NOMO-1 treated with DMSO at 0.1 percent for 48 hours (cell line): Measurements from ENCODE around the gene PRKAG2.

ENCODE experiments used
- DNase-seq: peaks from one replicate; lab custom pipeline; 2025; ENCODE audit not compliant: unreplicated experiment; lab: John Stamatoyannopoulos, UW

The PRKAG2 gene

GRCh38 chr7:151572136-151572535, 304.8 kb downstream of the PRKAG2 start:
- no peak for DNase-seq

- DNase-seq = no peak
Measured at GRCh38 chr7:151571471-151571870, 305.4 kb downstream of the PRKAG2 start.

DNA sequence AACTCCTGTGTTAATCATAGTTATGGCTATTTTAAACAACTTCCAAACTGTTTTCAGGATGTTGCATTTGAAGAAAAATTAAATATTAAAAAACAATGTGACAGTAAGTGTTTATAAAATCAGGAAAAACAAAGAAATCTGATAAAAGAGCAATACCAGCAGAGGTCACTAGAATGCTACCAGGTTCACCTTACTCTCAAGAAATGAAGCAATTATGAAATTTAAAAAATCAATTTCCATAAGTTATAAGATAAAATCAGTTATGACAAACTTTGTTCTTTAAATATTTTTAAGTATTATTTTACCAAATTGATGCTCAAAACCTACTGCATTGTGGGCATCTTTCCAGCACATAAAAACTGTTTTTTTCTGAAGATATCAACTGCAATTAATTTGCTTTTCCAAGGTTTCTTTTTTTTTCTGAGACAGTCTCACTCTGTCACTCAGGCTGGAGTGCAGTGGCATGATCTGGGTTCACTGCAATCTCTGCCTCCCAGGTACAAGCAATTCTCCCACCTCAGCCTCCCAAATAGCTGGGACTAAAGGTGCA, 306.5 kb downstream of the PRKAG2 start:
- no peak for DNase-seq

DNA sequence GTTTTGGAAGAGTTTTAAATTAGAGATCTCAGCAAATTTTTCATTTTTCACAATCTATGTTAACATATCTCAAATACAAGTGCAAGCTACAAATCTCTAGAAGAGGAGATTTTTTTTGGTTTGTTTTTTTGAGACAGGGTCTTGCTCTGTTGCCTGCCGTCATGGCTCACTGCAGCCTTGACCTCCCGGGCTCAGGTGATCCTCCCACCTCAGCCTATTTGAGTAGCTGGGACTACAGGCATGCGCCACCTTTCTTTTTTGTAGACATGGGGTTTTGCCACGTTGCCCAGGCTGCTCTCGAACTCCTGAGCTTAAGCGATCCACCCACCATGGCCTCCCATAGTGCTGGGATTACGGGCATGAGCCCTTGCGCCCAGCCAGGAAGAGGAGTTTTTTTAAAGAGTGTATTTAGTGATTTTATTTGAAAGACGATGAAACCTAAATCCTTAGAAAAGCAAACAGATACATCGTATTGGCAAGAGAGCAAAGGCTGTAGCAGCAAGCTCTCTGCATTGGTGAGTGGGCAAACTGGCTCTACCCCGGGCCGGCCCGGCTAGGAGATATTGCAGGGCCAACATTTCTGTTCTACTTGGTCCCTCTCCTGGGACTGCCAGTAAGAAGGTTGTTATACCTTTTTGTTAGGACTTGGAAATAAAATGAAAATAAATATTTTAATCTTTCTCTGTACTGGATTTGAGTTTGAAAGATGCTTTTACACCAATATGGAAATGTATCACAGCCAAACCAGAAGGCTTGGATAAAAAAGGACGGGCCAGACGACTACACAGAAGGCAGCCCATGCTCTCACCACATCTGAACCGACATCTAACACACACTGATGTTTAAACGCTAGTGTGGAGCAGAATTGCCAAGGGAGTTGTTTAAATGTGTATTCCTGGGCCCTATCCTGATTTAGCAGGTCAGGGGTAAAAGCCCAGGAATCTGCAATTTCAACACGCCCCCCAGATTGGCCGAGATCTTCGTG, 307.7 kb downstream of the PRKAG2 start:
- DNase-seq = no peak

GRCh38 chr7:151566897-151567320, 310.0 kb downstream of the PRKAG2 start:
- DNase-seq = peak; percentile 43

- DNase-seq = no peak
Measured at GRCh38 chr7:151565541-151565940, 311.4 kb downstream of the PRKAG2 start.

DNA sequence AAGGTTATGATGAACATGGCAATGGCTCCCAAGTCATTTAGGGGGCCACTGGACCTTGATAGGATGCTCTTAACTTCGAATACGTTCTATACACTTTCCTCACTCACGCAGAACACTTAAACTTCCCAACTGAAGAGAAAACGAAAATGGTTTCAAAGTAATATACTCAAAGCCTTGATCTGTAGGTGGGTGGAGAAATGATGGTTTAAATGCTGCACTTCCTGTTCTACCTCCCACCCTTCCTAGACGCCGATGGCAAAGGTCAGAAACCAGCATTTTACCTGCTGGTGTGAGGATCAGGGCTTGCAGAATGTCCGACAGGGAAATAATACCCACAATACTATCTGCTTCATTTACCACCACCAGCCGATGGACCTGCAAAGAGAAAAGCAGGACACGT, 316.7 kb downstream of the PRKAG2 start:
- DNase-seq = no peak

DNA sequence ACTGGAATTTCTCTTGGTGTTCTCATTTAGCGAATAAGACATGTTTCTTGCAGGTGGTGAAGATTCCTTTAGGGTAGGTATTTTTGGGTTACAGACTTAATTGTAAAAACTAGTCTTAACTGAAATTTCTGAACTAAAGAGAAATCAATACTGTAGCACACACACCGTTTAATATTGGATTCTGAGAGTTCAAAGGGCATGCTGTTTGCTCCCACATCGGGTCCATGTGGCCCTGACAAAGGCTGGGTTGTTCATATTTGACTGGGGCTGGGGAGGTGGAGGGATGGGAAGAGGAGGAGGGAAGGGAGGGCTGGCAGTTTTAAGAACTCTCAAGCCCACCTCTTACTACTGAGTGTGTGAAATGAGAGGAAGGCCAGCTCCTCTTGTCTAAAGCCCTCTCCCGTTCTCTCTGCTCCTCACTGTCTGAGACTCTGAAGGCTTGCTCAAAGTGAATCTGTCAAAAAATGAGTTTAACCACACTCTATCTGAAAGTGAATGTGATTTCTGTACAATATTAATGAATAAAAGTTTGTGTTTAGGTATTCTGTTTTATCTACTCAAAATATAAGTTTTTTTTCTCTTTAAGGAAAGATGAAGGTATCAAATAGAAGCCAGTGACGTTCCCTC, 317.2 kb downstream of the PRKAG2 start:
- DNase-seq = no peak

DNA sequence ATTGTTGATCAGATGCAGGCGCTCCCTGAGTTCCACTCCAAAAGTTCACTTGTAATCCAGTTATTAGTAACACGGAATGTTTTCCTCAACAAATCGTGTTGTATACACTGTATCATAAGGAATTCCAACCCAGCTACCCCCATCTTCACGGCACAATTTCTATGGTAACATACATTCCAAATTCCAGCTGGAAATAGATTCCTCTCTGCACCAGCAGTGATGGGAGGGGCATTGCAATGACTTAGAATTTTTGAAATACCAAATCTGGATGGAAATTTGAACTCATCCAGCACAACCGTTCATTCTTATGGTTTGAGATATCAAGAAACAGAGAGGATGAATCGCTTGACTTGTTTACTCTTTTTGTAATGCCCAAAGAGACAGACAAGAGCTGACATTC, 318.3 kb downstream of the PRKAG2 start:
- no peak for DNase-seq

GRCh38 chr7:151556592-151556991, 320.3 kb downstream of the PRKAG2 start:
- DNase-seq = no peak

- no peak for DNase-seq
Measured at GRCh38 chr7:151553356-151553755, 323.6 kb downstream of the PRKAG2 start.

DNA sequence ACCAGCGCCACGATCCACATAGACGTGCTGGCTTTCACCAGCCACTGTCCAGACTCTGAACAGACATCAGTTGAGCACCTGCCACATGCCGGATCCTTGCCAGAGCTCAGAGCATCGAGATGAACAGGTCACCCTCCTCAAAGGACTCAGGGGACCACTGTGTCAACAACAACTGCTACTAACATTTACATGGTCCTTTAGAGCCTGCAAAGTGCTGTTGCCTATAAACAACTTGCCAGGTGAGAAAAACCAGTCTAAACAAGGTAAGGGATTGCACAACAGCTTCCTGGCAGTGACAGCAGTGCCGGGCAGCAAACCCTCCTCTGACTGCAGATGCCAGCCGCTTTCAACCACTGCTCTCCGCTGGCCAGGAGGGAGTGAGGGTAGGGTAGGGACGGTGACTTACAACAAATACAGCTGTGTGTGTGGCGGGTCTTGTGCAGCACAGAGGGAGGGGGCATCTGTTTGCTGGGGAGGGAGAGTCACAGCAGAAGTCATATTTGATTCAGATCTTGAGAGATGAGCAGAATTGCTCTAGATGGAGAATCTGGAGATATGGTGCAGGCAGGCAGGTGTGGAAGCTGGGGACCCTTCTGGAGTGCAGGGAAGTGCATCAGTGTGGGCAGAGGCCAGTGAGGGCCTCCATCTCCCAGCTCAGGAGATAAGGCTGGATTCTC, 324.4 kb downstream of the PRKAG2 start:
- no peak for DNase-seq

DNA sequence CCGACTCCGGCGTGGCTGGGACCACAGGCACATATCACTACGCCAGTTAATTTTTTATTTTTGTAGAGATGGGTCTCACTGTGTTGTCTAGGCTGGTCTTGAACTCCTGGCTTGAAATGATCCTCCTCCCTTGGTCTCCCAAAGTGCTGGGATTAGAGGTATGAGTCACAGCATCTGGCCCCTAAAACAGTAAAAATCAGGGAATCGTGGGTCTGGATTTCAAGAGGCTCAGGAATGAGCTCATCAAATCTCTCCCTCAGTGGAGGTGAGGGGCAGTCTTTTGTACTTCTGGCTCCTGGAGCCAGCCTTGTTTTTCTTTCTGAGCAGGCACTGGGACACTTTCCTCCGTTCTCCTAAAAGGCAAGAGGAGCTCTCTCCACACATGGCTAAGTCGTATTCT, 325.1 kb downstream of the PRKAG2 start:
- DNase-seq = no peak

DNA sequence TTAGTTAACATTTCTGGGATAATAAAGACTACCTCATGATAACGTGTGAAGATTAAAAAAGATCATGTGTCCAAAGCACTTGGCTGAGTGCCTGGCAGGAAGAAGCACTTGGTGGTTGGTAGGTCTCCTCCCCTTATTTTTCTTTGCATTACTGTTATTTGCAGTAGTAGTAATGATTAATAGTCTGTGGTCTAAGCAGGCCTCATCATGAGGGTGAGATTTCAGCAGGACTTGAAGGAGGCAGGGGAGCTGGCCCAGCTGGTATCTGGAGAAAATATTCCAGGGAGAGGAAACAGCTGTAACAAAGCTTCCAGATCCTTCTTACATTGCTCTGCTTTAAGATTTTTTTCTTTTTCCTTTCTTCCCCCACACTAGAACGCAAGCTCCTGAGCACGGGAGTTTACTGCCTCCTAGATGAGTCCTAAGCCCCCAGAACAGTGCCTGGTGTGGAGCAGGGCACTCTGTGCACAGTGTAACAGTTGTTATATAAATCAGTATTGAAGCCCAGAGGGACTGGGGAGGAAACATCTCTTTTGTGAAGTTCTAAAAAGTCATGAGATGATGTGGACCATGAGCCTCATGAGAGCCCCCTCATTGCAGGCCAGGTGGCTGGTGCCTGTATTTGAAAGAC, 326.1 kb downstream of the PRKAG2 start:
- no peak for DNase-seq

DNA sequence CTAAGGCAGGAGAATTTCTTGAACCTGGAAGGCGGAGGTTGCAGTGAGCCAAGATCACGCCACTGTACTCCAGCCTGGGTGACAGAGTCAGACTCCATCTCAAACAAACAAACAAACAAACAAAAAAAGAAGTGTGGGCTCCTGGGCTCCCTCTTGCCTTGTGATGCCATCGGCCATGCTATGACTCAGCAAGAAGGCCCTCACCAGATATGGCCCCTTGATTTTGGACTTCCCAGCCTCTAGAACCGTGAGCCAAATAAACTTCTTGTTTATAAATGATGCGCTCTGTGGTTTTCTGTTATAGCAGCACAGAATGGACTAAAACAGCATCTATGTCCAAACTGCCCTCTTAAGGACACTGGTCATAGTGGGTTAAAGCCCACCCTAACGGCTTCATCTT, 327.3 kb downstream of the PRKAG2 start:
- no peak for DNase-seq

- no peak for DNase-seq
Measured at GRCh38 chr7:151549083-151549482, 327.8 kb downstream of the PRKAG2 start.

- DNase-seq = no peak
Measured at GRCh38 chr7:151544183-151544582, 332.7 kb downstream of the PRKAG2 start.

GRCh38 chr7:151542606-151543130, 334.2 kb downstream of the PRKAG2 start:
- no peak for DNase-seq

GRCh38 chr7:151541709-151542499, 335.0 kb downstream of the PRKAG2 start:
- DNase-seq = no peak

DNA sequence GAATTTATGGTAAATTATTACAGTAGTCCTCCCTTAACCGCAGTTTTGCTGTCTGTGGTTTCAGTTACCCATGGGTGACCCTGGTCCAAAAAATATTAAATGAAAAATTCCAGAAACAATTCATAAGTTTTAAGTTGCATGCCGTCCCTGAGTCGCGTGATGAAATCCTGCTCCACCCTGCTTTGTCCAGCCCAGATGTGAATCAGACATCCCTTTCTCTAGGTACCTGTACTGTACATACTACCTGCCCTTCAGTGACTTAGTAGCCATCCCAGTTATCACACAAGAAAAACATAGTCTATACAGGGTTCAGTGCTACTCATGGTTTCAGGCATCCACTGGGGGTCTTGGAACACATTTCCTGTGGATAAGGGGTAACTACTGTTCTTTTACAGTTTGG, 336.8 kb downstream of the PRKAG2 start:
- DNase-seq = no peak
